HG02885 (cell line): ENCODE data around the gene LSMEM2.
"Not testable (repeated sequence)": the region's sequence is repeated elsewhere in the genome, so short reads cannot be mapped to it uniquely, and the experiment has no call there.

Source experiments
- ATAC-seq: cut with Tn5 transposase; IDR thresholded peaks from one replicate; pipeline ENCODE4 v1.9.1; 2021; ENCODE audit warnings: mild to moderate bottlenecking; ENCODE audit not compliant: unreplicated experiment, poor library complexity

The LSMEM2 gene

DNA sequence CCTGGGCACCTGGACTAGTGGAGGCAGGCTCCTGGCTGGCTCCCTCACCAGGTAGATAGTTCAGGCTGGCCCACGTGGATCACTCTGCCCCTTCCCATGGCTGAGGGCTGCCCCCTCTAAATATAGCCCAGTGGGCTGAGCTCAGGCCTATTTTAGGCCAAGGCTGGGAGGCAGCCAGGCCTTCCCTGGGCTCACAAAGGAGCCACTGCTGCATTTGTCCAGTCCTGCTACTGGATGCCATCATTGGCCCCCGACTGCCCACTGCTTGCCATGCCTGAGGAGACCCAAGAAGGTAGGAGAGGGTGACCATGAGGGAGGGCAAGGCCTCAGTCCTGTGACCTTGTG, at the start of gene LSMEM2:
Gene LSMEM2 (plus strand): TSS at position 208 of the 345 bp plus-strand sequence. CDS start 27 bp downstream, at position 235.
- no peak for ATAC-seq

DNA sequence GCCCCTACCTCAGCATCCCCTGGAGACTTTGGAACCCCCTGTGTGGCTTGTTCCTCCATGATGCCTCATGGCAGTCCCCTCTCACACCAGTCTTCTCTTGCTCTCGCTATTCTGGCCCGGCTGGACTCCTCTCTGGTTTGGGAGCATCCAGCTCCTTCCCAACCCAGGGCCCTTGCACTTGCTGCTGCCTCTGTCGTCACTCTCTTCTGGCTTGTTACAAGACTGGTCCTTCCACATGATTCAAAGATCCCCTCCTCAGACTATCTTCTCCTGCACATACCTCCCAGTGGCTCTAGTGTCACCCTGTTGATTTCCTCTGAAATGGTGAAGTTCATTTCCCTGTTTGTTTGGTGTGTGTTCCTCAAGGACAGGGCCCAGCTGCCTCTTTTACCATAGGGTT, 49.4 kb upstream of the LSMEM2 start:
- no peak for ATAC-seq

DNA sequence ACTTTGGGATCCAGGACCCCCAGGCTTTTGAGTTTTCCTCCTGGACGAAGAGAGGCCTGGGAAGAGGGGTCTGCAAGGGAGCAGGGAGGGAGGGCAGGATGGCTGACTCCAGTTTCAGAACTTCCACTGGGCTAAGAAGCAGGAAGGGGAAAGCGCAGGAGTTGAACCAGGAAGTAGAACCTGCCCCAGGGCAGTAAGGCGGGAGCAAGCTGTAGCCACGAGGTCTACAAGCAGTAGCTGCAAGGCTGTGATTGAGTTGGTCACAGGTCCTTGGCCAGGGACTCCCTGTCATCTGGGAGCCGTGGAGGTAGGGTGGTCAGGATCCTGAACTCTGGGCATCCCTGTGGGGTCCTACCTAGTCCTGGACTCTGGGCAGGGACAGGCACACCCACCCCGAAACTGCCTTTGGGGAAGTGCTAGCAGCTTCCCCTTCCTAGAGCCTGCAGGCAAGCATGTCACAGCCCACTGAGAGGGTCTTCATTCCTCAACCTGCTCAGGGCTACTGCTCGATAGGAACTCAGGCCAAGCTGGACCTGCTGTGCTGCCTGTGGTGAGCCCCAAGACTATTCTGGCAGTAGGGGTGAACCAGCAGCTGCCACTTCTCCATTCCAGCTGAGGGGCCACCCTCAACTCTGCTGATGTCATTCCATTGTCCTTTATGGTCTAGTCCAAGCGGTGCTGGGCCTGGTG, 48.6 kb upstream of the LSMEM2 start:
- ATAC-seq: no peak

DNA sequence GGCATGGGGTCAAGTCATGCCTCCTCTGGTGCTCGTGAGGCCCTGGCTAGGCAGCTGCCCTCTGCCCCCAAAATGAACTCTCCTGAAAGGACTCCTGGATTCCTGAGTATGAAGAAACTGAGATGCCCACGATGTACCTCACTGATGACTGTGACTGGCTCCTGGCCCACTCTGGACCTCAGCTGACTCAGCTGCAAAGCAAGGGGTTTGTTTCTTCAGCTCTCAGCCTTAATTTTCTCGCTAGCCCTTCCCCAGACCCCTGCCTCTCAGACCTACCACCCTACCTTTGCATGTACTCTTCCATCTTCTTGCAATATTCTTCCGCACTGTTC, 48.1 kb upstream of the LSMEM2 start:
- ATAC-seq: no peak

DNA sequence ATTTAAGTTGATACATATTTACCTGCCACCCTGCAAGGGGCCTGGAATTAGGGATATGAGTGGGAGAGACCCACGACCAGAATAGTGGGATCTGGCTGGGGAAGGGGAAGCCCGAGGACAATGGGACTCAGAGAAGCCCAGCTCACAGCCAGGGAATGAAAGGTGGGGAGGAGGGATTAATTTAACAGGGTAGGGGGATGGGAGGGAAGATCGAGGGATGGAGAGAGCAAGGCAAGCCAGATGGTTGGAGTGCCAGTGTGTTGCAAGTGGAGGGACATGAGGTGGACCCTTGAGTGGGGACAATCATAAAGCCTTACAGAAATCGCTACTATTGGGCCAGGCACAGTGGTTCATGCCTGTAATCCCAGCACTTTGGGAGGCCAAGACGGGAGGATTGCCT, 47.3 kb upstream of the LSMEM2 start:
- no peak for ATAC-seq

DNA sequence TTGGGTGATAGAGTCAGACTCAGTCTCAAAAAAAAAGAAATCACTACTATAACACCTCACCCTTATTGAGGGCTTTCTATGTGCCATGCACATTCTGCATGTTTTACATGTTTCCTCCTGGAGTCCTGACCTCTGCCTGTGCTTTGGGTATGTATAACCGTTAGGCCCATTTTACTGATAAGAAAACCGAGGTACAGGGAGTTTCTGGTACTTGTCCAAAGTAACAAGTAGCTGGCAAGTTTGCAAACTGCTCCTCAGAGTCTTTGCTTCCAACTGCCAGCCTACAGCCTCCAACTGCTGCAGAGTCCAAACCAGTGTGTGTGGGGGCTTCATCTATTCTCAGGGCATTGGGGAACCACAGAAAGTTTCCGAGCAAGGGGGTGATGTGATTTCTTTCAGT, 46.6 kb upstream of the LSMEM2 start:
- ATAC-seq: no peak

DNA sequence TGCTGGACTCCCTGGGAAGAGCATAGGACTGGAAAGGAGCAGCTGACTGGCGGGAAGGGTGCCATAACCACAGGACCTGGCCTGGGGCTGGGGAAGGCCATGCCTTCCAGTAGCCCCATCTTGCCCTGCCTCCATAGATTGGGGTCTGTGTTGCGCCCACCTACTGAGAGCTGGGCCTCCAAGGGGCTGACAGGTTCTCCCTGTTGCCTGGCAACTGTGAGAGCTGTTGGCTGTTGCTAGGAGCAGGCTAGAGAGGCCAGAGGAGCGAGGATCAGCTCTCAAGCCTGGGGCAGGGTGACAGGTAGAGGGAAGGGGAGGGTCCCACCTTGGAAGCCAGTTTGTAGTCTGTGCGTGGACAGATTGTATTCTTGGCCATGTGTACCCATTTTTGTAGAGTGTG, 45.7 kb upstream of the LSMEM2 start:
- ATAC-seq: no peak

DNA sequence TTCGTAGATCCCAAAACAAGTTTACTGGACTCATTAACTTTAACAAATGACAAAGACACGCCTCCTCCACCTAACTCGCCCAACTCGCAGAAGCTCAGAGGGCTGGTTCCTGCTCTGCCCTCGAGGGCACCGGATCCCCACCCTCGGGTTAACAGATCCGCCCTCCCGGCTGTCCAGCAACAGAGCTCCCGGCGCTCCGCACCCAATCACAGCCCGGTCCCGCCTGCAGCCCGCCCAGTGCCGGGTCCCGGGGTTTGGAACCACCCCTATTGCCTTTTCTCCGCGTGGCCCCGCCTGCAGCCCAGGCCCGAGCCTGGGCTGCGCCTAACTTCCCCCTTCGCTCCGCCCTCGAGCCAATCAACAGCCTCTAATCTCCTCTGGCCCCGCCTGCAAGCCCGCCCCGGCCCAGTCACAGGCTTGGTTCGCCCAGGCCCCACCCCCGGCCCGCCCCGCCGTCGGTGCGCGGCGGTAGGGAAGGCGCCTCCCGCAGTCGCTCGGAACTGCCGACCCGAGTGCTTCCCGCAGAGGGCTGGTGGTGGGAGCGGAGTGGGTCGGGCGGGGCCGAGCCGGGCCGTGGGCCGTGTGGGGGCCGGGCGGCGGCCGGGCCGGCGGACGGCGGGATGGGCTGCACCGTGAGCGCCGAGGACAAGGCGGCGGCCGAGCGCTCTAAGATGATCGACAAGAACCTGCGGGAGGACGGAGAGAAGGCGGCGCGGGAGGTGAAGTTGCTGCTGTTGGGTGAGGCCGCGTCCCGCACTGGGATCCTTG, 43.0 kb upstream of the LSMEM2 start, which contains the start of gene GNAI2:
Gene GNAI2 (plus strand): TSS at position 489 of the 768 bp plus-strand sequence. CDS start 132 bp downstream, at position 621.
- peak; percentile 94 for ATAC-seq

DNA sequence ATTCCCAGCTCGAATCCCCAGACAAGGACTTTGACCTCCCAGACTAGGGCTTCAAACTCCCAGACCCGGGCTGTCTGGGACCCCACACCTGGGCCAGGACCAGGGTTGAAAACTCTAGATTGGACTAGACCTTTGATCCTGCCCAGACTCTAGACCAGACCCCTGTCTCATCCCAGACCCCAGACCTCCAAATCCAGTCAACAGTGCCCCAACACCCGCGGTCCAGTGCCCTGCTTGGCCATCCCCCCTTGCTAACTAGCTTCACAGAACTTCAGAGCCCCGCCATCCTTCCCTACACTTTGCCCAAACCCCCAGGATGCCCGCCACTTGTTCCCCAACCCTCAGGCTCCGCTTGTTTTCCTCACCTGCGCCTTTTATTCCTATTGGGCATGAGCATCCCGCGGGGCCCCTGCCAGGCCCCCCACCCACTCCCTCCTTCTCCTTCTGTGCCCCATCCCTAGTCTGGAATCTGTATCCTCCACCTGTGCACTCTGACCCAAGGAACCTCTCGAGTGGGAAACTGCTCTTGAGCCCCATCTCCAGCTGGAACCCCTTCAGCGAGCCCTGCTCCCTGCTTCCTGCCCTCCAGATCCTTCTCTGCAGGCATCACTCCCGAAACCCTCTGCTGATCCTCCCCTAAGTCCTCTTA, 42.3 kb upstream of the LSMEM2 start:
- no peak for ATAC-seq

DNA sequence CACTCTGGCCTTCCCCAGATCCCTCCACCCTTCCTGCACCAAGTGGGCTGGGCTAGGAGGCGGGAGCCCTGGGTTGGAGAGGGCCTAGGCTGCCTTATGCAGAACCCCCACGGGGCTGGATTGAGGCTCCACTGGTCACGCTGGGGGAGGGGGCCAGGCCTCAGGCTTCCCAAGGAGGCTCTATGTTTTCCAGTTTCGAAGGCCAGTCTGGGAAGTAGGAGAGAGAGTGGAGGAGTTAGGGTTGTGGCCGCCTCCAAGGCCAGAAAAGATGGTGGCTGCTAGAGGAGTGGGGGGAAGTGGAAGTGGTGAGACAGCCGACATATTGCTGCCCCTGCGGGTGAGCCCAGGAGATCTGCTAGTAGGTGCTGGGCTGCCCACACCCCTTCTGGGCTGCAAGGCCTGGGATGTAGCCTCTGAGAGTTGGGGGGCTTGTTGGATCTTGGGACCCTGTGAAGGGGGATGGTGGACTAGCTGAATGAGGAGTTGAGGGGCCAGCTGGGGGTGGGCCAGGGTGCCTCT, 41.7 kb upstream of the LSMEM2 start:
- ATAC-seq: no peak

DNA sequence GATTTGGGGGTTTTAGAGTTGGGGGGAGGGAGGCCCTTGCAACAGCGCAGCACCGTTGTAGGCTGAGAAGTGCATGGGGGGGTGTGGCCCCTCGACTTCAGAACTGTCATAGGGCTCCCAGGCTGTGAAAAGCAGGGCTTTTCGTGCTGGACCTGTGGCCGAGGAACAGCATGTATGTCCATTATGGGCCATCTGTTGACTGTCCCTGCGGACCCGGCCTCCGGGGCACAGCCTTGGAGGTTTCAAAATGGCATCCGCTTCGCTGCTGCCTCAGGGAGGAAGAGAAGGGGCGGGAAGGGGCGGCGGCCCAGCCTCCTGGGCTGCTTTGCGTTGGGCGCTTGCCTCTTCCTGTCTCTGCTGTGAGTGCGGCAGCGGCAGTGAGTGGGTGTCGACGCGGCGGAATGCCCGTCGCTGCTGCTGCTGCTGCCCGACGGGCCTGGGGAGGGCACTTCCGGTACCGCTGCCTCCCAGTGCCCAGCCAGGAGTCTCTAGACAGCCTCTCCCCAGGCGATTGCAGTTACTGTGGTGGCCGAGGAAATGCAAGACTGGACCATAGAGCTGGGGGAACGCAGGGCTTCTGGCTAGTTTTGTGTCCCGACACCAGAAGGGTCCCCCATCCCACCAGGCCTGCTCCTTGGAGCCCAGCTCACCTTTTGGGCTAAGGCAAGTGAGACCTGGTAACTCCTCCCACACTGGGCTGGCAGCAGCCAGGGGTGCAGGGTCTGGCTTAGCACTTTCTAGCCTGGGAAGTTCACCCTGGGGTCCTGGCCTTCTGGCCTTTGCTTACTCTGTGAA, 40.9 kb upstream of the LSMEM2 start:
- ATAC-seq: peak; percentile 33

DNA sequence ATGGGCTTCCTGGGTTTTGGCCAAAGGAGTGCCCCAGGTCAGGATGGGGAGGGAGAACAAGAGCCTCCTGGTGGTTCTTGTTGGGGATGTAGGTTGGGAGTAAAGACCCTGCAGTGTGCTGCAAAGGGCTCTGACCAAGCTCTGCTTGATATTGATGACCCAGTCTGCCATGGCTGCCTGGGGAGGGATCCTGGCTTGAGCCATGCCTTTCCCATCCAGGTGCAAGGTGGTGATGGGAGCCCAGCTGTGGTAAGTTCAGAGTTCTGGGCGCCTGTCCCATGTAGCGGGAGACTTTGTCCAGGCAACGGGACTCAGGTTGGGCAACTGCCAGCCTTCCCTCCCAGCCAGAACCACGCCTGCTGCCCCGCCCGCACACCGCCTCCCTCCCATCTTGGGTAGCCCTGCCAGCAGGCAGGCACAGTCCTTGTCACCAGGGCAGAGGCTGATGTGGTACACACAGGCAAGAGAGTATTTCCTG, 40.3 kb upstream of the LSMEM2 start:
- ATAC-seq: no peak

DNA sequence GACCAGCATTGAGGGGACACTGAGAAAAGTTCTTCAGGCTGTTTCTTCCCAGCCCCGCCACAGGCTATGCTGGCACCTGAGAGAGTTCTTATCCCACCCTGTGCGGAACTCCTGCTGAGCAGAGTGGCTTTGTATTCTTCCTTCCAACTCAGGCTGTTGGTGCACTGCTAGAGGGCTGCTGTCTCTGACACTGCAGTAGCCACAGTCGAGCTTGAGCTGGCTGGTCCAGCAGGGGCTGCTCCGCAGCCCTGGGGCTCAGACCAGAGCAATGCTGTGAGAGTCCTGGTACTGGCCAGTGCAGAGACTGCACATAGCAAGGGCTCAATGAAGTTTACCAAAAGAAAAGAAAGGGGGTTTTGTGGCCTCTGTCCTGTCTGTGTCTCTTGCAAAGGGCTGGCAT, 39.2 kb upstream of the LSMEM2 start:
- no peak for ATAC-seq

DNA sequence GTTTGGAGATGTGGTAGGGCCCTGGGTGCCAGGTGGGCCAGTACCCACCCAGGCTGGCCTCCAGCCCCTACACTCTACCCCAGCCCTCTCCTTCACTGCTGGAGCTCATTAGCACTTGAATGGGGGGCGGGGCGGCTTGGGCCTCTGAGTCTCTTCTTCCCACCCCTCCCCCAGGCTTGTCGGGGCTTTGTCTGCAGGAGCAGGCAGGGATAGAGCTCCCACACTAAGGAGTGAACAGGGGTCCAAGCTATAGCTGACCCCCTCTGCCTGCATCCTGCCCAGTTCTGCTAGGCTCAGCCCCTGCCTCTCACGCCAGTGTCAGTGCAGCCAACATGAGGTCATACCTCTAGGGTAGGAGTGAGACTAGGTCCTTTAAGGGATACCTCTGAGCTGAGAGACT, 37.7 kb upstream of the LSMEM2 start:
- no peak for ATAC-seq

DNA sequence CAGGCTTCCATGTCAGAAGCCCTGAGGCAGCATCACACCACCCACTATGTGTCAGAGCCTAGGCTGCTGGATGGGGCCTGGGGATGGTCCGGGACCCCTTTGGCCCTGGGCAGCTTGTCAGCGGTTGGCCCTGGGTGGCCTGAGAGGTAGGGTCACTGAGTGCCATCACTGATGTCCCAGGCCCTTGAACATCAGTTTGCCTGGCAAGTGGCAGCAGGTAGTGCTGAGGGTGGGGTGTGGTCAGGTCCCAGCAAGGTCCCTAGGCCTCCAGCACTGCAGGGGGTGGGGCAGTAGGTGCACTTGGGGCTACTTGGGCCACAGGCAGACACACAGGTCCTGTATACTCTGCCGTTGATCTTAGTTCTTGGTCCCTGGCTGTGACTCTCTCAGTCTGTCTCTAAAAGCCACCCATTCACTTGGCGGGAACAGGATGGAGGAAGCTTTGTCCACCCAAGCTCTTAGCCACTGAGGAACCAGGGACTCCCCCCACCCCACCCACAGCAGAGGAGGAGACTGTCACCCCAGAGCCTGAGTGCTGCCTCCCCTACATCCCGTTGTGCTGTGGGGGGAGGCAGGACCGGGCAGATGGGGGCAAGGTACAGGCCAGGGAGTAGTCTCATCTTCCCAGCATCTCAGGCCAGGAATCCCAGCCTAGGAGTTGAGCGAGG, 37.0 kb upstream of the LSMEM2 start:
- no peak for ATAC-seq

DNA sequence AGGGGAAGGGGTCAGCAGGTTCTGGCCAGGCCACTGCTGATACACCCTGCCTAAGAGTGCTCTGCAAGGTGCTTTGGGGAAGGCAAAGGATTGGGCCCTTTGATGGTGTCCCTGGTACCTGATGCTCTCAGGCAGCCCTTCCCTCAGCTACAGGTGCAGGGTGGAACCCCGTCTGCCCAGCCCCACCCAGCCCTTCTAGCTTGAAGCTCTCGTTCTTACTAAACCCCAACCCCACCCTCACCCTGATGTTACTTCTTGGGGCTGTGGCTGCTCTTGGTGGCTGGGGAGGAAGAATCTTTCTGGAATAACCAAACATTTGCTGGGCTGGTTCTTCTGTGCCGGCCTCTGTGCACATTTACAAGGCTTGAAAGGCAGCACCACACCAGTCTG, 36.5 kb upstream of the LSMEM2 start:
- ATAC-seq: no peak

DNA sequence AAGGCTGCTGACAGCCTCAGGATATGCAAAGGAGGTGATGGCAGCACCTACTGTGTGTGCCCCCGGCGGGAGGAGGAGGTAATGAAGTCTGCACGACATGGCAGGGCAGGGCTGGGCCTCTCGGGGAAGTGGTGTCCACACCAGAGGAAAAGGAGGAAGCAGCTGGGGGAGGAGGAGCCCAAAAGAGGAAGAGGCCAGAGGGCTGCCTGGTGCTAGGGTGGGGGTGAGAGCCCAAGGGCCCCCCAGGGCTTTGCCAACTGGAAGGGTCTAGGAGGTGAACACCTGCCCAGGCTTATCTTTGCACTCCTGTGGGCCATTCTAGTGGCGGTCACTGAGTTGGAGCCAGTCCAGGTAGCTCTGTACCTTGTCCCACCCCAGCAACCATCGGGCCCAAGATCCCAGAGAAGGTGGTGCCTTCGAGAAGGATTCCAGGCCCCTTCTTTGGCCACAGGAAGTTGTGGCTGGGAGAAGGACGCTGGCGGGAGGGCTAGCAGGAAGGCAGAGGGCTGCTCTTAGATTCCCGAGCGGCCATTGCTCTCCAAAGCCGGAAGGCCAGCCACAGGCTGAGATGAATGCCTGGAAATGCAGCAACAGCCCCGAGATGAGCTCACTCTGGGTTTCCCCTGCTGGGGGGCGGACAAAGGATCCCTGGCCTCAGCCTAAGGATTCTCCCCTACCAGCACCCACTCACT, 35.9 kb upstream of the LSMEM2 start:
- ATAC-seq: no peak

DNA sequence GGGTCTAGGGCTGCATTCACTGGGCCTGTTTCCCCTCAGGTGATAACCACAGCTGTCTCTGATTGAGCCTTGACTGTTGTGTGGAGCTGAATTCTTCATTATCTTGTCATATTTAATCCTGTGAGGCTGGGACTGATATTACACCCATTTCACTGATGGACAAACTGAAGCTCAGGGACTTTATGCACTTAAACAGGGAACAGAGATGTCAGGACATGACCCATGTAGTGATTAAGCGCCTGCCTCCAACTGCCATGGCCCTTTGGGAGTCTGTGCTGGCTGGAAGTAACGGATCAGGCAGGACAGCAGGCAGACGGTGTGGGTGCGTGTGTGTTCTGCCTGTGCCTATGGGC, 35.4 kb upstream of the LSMEM2 start:
- ATAC-seq: no peak

DNA sequence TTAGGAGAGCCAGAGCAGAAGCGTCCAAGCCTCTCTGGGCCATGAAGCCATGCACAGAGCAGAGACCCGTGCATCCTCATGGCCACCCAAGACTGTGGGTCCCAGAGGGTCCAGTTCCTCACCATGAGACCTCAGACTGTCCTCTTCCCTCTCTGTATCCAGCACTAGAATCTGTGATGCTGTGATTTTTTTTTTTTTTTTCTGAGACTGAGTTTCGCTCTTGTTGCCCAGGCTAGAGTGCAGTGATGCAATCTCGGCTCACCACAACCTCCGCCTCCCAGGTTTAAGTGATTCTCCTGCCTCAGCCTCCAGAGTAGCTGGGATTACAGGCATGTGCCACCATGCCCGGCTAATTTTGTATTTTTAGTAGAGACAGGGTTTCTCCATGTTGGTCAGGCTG, 34.1 kb upstream of the LSMEM2 start:
- ATAC-seq: not testable (repeated sequence)
